Neural progenitor cell (in vitro differentiated cells): ENCODE measurements around the gene PLEKHG7.

Experiments
- CTCF ChIP-seq: fragments of 200-600 bp; sonication (generic); IDR thresholded peaks from 2 replicates; pipeline ENCODE4 v1.5.1; 2017; ENCODE audit warnings: antibody characterized with exemption, mild to moderate bottlenecking
- EZH2 ChIP-seq: fragments of 200-600 bp; sonication (generic); IDR thresholded peaks from 2 replicates; pipeline ENCODE4 v1.6.1; 2017; ENCODE audit warnings: antibody characterized with exemption, mild to moderate bottlenecking, moderate library complexity
- EZH2phosphoT487 ChIP-seq: fragments of 200-600 bp; sonication (generic); IDR thresholded peaks from 2 replicates; pipeline ENCODE4 v1.6.1; 2017; ENCODE audit warnings: antibody characterized with exemption

DNA sequence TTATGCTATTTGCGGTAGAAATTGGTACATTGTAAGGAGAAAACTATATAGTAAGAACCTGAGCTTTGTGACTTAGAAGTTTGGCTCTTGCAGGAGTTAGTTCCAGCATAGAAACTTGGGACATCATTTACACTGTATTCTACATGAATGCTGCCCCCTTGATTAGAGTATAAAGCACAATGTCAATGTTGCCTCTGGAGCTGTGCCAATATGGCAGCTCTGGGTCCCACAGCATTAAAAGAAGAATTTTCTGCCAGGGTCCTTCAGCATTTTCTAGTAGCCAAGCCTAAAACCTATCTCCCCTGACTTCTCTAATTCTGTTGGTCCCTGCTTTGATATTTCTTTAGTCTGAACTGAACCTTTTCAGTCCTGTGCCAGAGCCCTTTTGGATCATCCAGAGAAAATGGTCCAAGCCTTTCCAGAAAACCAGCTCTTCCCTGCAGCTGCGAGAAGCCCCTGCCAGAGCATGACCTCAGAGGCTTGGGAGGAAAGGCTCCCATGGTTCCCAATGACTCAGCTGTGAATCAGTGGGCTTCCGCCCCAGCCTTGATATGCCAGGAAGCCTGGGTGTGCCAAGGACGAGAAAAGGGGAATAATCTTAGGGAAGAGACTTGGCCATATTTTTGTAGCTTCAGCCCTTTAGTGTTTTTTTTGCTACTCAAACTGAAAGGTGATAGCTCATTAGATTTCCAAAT, 43.2 kb downstream of the PLEKHG7 start:
- TF ChIP-seq CTCF (no peak), EZH2phosphoT487 (no peak), EZH2 (no peak)
